NB4 (cell line): ENCODE data around the gene TMEM150B.

Experiments used
- DNase-seq: peaks from one replicate; pipeline ENCODE4 v3.0.0; 2010; ENCODE audit warnings: low read depth
- H3K4me3 ChIP-seq: one replicate; pipeline ENCODE4 v1.5.1; 2011; ENCODE audit warnings: mild to moderate bottlenecking, low read depth, low read length, moderate library complexity
- MYC ChIP-seq: IDR thresholded peaks from 2 replicates; pipeline ENCODE4 v1.6.1; 2011; ENCODE audit warnings: low read depth, low read length
- POLR2A ChIP-seq: IDR thresholded peaks from 2 replicates; pipeline ENCODE4 v1.6.1; 2011; ENCODE audit warnings: mild to moderate bottlenecking; ENCODE audit not compliant: insufficient read length; ENCODE audit errors: extremely low read depth
- TF ChIP-seq, protein P1 (sequence below): IDR thresholded peaks from 2 replicates; pipeline ENCODE4 v1.6.1; 2011; ENCODE audit warnings: low read depth, low read length
- TF ChIP-seq, protein P2 (sequence below): IDR thresholded peaks from one replicate; pipeline ENCODE4 v1.5.1; 2012; ENCODE audit warnings: low read depth, low read length

The TMEM150B gene

DNA sequence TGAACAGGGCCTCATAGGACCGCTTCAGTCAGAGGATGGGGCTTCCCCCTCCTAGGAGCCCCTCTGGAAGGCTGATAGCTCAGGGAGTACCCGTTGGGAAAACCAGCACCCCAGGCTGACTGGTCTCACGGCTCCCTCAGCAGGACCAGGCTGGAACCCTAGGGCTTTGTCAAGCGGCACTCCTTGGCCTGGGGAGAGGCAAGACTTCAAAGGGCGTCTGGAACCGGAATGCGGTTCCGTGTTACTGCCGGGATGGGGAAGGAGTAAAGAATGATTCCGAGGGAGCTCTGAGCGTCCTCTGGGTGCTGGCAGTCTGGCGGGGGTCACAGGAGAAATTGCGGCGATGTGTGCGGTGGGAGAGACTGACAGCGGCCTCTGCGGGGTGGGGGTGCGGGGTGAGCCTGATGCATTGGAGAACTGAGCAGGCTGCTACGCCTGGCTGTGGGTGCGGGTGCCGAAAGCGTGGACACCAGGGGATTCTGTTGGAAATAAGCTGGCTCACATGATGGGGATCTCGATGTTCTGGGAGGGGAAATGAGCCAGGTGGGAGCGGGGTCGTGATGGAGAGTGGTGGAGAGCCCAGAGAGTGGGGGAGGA, 27.5 kb upstream of the TMEM150B start:
- DNase-seq = no peak
- no peak overlapping the region for H3K4me3 ChIP-seq
- no peak for TF ChIP-seq MYC
- TF ChIP-seq, protein P1, sequence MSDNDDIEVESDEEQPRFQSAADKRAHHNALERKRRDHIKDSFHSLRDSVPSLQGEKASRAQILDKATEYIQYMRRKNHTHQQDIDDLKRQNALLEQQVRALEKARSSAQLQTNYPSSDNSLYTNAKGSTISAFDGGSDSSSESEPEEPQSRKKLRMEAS = no peak
- no peak for TF ChIP-seq POLR2A
- TF ChIP-seq, protein P2, sequence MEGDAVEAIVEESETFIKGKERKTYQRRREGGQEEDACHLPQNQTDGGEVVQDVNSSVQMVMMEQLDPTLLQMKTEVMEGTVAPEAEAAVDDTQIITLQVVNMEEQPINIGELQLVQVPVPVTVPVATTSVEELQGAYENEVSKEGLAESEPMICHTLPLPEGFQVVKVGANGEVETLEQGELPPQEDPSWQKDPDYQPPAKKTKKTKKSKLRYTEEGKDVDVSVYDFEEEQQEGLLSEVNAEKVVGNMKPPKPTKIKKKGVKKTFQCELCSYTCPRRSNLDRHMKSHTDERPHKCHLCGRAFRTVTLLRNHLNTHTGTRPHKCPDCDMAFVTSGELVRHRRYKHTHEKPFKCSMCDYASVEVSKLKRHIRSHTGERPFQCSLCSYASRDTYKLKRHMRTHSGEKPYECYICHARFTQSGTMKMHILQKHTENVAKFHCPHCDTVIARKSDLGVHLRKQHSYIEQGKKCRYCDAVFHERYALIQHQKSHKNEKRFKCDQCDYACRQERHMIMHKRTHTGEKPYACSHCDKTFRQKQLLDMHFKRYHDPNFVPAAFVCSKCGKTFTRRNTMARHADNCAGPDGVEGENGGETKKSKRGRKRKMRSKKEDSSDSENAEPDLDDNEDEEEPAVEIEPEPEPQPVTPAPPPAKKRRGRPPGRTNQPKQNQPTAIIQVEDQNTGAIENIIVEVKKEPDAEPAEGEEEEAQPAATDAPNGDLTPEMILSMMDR = no peak

GRCh38 chr19:55352040-55352439, 26.9 kb upstream of the TMEM150B start:
- TF ChIP-seq, protein P1 = no peak
- TF ChIP-seq, protein P2 = no peak
- TF ChIP-seq POLR2A = no peak
- TF ChIP-seq MYC = no peak
- peak; percentile 39 for DNase-seq
- H3K4me3 ChIP-seq = no peak overlapping the region

- no peak for DNase-seq
- H3K4me3 ChIP-seq = no peak overlapping the region
- TF ChIP-seq, protein P2 = no peak
- no peak for TF ChIP-seq POLR2A
- TF ChIP-seq MYC = no peak
- TF ChIP-seq, protein P1 = no peak
Observed at GRCh38 chr19:55350620-55351315, 25.6 kb upstream of the TMEM150B start.

GRCh38 chr19:55348317-55349034, 23.3 kb upstream of the TMEM150B start:
- H3K4me3 ChIP-seq = no peak overlapping the region
- no peak for DNase-seq

DNA sequence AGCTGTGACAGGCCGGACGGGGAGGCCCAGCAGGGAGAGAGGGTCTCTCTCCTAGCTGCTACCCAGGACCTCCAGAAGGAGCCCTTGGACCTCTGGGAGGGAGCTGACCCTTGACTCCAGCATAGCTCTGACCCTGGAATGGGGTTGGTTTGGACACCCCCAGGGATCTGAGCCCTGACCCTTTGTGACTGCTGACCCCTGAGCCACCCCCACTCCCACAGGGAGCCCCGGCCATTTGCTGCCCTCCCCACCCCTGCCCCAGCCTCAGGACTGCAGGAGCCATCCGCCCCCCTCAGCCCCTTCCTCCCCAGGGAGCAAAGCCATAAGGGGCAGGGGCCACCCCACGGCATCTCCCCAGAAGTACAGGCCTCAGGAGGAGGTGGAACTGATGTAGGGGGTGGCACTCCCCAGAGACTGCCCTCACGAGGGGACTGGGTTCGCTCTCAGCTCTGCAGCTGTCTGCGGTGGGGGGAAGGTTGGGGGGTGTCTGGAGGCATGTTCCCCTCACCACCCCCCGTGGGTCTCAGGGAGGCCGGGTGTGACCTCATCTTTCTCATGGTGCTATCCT, 22.4 kb upstream of the TMEM150B start:
- DNase-seq = no peak
- H3K4me3 ChIP-seq = no peak overlapping the region
- no peak for TF ChIP-seq MYC
- TF ChIP-seq, protein P1 = no peak
- TF ChIP-seq, protein P2 = no peak
- no peak for TF ChIP-seq POLR2A

More at GRCh38 chr19:55348317-55349034, 23.3 kb upstream of the TMEM150B start:
- TF ChIP-seq, protein P1 = no peak
- TF ChIP-seq, protein P2 = no peak
- TF ChIP-seq MYC (no peak), POLR2A (no peak)
